Measurements from ENCODE around the gene DBN1.
A peak's percentile ranks its signal among the peaks of the same experiment; 100 is the strongest.

DNA sequence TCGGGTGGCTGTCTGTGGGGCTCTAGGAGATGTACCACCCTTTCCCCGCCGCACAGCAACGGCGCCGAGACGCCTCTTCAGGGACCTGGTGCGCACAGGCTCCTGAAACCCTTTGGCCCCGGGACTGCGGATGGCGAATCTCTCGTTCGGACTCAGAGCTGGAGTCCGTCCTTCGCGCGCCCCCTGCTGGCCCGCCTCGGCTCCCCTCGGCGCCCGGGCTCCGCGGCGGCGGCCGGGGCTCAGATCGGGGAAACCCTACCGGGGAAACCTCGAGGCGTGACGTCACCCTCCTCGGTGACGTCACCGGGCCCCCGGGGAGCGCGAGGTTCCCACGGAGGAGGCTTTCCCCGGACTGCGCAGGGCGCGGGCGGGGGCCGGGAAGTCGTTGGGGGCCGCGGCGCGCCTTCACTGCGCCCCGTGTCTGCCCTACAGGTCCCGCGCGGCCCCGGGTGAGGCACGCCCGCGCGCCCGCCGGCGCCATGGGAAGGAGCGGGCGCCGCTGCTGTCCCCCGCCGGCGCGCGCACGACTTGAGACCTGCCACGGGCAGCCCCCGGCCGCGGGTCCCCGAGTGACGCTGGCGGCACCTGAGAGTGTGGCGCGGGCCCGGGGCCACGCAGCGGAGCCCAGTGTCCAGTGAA is 18.9 kb downstream of the DBN1 start:
- TF ChIP-seq CTCF (IDR thresholded peaks at IDR 0.05): peak; percentile 81
- no peak for TF ChIP-seq EZH2 (IDR thresholded peaks at IDR 0.05; ENCODE audit: borderline replicate concordance, insufficient read depth, low read depth, low read length, poor library complexity, severe bottlenecking)

Measured in B cell (primary cell).